ENCODE data around the gene DPH3.
A peak's percentile ranks its signal among the peaks of the same experiment; 100 is the strongest.

Gene DPH3

DNA sequence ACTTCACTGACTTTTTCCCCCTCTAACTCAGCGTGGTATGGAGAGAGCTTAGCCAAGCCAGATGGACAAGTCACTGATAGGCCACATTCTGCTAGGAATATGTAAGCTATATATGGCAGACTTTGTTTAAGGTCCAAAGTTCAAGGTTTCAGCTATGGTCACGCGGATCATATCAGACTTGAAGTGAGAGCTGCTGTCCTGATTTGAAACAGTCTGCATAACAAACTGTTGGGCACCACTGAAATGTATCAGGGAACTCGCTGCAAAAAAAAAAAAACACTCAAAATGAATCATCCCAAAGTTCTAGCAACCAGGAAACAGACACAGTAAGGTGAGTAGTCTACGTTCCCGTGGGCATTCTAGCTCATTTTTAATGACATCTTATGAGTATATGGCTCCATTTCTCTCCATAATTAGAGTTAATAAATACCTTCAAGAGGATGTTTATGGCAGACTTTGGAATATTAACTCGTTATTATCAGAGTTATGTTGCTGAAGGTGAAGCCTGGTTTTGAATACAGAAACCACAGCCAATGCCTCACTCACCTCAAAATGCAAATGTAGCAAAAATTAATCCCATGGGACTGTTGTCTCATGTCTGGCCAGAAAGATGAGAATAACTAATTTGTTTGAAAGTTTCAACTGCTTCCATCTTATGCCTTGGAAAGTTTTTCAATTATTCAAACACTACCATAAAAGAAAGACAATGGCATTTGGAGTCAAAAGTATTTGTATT is 12.3 kb downstream of the DPH3 start:
- TF ChIP-seq, protein P1, sequence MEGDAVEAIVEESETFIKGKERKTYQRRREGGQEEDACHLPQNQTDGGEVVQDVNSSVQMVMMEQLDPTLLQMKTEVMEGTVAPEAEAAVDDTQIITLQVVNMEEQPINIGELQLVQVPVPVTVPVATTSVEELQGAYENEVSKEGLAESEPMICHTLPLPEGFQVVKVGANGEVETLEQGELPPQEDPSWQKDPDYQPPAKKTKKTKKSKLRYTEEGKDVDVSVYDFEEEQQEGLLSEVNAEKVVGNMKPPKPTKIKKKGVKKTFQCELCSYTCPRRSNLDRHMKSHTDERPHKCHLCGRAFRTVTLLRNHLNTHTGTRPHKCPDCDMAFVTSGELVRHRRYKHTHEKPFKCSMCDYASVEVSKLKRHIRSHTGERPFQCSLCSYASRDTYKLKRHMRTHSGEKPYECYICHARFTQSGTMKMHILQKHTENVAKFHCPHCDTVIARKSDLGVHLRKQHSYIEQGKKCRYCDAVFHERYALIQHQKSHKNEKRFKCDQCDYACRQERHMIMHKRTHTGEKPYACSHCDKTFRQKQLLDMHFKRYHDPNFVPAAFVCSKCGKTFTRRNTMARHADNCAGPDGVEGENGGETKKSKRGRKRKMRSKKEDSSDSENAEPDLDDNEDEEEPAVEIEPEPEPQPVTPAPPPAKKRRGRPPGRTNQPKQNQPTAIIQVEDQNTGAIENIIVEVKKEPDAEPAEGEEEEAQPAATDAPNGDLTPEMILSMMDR (IDR thresholded peaks at IDR 0.05; ENCODE audit: low read depth, low read length): no peak
- H3K4me3 ChIP-seq (replicated peaks in 1 of 2; ENCODE audit: low read depth in 2 of 2, low read length in 2 of 2): no peak overlapping the region
- DNase-seq (ENCODE audit: low read depth in 2 of 2): peak in 1 of 2 donors; percentile 40

DNA sequence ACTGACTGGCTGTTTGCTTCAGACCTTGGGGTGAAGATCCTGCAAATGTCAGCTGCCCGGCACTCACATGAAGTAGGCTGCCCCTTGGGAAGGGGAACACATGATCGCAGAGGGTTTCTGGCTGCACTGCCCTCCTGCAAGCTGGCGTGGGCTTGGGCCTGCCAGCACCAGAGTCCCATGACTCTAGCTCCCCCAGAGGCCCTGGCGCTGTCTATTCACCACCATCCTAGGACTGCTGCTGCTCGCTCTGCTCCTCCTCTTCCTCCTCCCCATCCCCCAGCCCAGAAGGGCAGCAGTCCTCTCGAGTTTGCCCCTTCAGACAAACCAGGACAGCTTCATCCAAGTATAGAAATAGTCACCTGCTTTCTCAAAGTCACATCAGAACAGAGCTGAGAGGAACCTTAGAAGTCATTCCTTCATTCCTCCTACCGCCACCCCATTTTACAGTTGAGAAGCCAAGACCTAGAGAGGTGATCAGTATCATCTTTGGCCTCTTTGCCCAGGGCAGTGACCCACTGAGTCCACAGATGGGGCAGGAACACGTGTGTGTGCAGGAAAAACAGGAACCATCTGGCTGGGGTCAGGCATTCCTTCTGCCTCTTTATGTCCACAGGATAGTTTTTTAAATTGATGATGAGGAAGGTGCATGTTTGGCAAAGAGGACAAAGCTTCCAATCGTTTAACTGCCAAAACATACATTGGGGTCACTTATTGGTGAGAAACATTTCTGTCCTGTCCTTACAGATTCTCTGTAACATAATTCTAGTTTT is 13.2 kb downstream of the DPH3 start:
- TF ChIP-seq, protein P1 (IDR thresholded peaks at IDR 0.05; ENCODE audit: low read depth, low read length): no peak
- H3K4me3 ChIP-seq (replicated peaks in 1 of 2; ENCODE audit: low read depth in 2 of 2, low read length in 2 of 2): no peak overlapping the region
- DNase-seq (ENCODE audit: low read depth in 2 of 2): no peak

DNA sequence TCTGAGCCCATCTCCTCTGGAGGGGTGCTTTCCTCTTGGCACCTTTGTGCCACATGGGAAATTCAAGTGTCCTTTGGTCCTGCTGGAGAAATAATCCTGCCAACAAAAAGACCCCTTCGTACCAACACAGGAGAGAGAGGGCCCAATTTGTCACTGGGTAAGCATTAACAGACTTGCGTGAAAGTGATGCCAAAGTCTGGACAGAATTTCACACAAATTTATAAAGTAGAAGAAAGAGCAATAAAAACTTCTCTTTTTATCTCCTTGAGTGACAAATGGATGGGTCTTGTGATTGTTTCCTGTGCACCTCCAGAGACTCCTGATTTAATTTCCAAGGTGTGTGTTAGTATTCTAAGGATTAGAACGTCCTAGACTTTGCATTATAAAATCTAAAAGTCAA is 14.9 kb downstream of the DPH3 start:
- TF ChIP-seq, protein P1 (IDR thresholded peaks at IDR 0.05; ENCODE audit: low read depth, low read length): no peak
- no peak overlapping the region for H3K4me3 ChIP-seq (replicated peaks in 1 of 2; ENCODE audit: low read depth in 2 of 2, low read length in 2 of 2)
- DNase-seq (ENCODE audit: low read depth in 2 of 2): no peak

DNA sequence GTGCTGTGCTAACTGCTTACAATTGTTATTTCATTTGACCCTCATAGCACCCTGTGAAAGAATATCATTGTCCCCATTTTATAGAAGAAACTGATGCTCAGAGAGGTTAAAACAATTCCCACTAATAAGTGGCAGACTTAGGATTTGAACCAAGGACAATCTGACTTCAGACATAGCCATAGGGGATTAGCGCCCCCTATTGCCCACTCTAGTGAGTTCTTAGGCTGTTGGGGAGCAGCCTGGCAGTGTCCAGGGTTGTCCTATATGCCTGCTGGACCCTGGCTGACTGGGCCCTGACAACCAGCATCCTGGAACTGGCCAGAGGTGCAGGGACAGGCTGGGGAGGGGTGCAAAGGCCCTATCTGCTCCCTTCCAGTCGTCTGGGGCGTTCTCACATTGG is 15.4 kb downstream of the DPH3 start:
- H3K4me3 ChIP-seq (replicated peaks in 1 of 2; ENCODE audit: low read depth in 2 of 2, low read length in 2 of 2): no peak overlapping the region
- peak; percentile 48 to 67 for DNase-seq (ENCODE audit: low read depth in 2 of 2)
- TF ChIP-seq, protein P1 (IDR thresholded peaks at IDR 0.05; ENCODE audit: low read depth, low read length): peak; percentile 68

DNA sequence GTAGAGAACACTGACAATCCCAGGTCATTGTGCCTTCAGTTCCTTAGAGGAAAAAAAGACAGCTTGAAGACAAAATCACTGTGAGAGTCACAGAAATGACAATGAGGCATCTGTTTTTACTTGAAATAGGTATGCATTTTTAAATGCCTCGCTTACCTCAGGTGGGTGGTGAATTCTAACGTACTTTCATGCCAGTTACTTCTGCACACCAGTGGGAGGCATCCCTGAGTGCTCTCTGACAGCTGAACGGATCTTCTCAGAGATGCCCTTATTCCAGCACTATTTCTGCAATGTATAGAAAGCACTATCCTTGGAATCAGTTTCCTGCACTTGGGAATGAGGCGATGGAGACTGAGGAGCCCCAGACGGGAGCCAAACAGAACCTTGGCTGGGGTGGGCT is 16.2 kb downstream of the DPH3 start:
- DNase-seq (ENCODE audit: low read depth in 2 of 2): no peak
- TF ChIP-seq, protein P1 (IDR thresholded peaks at IDR 0.05; ENCODE audit: low read depth, low read length): no peak
- H3K4me3 ChIP-seq (replicated peaks in 1 of 2; ENCODE audit: low read depth in 2 of 2, low read length in 2 of 2): no peak overlapping the region

DNA sequence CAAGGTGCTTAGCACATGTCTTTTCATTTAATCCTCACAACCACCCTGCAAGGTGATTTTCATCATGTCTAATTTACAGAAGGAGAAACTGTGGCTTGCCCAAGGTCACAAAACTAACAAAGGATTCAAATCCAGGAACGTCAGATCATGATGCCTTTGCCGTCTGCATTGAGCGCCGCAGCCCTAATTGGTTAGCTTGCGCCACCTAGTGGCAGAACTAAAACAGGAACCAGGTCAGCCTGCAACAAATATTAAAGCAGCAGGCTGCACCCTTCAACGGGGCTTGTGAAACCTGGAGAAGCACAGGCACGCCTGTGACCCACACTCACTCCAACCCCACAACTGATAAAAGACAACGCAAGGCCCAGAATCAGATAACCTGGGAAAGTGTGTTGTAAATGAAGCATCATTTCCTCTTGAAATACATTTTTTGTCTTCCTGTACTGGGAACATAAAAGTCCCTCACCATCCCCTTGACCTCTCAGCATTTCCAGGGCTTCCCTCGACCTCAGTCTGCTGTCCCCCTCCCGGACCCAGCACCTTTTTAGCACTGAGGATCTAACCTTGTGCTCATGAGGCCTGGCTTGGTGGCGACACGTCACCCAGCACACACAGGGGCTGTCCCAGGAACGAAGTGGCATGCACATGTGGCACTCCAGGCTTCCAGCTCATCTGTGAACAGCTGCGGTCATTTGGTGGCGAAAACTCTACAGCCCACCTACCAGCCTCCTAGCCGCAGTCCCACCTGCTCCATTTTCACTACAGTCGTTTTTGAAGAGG is 17.3 kb downstream of the DPH3 start:
- H3K4me3 ChIP-seq (replicated peaks in 1 of 2; ENCODE audit: low read depth in 2 of 2, low read length in 2 of 2): no peak overlapping the region
- peak; percentile 90 to 91 for DNase-seq (ENCODE audit: low read depth in 2 of 2)
- TF ChIP-seq, protein P1 (IDR thresholded peaks at IDR 0.05; ENCODE audit: low read depth, low read length): peak; percentile 90

Measured in cardiac fibroblast (primary cell).